ENCODE data around the gene CASTOR1.

CASTOR1 gene

GRCh38 chr22:30244641-30245040, 44.7 kb downstream of the CASTOR1 start:
- DNase-seq (ENCODE audit: low spot score) = no peak

DNA sequence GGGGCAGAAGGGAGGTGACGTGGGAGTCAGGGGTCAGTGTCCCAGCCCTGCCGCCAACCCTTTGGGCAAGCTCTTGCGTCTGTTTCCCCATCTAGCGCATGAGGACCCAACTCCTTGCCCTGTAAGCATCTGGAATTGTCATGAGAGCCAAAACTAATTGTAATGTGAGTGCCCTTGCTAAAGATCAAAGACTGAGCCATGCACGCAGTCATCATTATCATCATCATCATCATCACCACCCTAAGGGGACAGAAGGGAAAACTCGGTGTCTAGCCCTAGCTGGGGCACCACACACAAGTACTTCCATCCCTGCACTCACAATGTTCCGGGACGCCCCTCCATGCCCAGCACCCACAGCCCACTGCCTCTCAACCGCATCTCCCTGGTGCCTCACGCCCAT, 45.2 kb downstream of the CASTOR1 start:
- DNase-seq (ENCODE audit: low spot score) = no peak

DNA sequence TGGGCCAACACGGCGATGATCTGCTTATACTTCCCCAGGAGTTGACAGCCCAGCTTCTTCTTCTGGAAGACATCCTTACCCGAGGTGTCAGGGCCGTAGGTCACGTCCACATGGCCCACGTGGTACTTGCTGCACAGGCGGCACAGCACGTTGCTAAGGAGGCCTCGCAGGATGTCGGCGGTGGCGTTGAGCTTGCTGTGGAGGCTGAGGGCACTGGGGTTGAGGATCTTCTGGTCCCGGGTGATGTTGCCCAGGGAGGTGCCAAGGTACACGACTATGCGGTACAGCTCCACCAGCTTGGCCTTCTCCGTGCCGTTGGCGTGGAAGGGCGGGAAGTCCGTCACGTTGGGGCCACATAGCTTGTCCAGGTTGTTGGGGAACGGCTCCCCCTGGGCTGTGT, 45.6 kb downstream of the CASTOR1 start:
- DNase-seq (ENCODE audit: low spot score) = no peak

DNA sequence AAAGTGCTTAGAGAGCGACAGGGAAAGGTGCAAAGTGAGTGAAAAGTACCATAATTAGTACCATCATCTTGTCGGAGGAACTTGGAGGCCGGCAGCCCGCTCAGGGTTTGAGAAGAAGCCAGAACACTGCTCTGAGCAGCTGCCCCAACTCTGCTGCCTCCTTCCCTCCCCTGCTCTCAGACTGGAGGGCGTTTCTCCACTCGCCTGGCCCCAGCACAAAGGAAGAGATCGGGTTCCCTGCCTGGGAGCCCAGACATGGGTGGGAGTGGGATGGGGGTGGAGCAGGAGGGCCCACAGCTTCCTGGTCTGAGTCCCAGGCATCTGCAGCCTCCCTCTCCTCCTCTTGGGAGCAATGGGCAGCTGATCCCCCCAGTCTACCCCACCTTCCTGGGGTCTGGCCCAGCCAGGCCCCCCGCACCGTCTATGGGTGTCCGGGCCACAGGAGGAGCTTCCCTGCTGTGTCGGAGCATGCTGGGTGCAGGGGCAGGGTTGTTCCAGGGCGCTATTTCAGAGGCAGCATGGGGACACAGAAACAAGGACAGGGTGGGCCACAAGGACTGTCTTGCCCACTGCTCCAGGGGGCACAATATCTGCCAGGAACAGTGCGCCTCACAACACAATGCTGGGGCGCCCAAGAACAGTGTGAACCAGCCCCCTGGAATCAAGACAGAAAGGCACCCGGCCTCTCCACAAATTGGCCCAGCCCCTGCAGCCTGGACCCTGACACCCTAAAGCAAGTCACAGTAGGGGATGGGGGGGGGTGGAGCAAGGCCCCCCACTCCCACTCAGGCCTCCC, 47.5 kb downstream of the CASTOR1 start:
- no peak for DNase-seq (ENCODE audit: low spot score)

- no peak for DNase-seq (ENCODE audit: low spot score)
Observed at GRCh38 chr22:30240541-30241417, 48.5 kb downstream of the CASTOR1 start.

DNA sequence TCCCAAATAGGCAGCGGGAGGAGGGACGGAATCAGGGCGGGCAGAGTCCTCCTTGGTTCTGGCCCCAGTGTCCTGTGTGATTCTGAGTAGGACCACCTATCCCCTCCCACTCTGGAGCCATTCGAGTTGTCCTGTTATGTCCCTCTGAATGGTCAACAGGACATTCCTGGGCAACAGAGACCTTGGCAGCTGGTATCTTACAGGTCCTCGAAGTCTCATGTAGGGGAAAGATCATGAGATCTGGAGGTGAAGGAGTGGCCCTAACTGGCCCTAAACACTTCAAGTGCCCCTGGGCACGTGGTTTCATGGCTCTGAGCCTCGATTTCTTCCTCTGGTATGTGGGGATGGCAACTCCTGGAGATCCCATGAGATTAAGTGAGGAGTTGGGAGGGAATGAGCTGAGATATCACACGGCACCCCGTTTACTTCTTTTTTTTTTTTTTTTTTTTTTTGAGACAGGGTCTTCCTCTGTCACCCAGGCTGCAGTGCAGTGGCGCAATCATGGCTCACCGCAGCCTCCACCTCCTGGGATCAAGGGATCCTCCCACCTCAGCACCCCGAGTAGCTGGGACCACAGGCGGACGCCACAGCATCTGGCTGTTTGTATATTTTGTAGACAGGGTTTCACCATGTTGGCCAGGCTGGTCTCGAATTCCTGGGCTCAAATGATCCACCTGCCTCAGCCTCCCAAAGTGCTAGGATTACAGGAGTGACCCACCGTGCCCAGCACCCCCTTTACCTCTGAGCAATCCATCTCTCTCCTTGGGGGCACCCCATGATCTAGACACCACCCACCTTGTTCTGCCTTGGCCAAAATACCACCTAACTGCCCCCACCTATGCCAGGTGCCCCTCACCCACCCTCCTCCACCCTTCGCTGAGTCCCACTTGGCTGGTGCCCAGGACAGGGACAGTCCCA, 49.6 kb downstream of the CASTOR1 start:
- no peak for DNase-seq (ENCODE audit: low spot score)

DNA sequence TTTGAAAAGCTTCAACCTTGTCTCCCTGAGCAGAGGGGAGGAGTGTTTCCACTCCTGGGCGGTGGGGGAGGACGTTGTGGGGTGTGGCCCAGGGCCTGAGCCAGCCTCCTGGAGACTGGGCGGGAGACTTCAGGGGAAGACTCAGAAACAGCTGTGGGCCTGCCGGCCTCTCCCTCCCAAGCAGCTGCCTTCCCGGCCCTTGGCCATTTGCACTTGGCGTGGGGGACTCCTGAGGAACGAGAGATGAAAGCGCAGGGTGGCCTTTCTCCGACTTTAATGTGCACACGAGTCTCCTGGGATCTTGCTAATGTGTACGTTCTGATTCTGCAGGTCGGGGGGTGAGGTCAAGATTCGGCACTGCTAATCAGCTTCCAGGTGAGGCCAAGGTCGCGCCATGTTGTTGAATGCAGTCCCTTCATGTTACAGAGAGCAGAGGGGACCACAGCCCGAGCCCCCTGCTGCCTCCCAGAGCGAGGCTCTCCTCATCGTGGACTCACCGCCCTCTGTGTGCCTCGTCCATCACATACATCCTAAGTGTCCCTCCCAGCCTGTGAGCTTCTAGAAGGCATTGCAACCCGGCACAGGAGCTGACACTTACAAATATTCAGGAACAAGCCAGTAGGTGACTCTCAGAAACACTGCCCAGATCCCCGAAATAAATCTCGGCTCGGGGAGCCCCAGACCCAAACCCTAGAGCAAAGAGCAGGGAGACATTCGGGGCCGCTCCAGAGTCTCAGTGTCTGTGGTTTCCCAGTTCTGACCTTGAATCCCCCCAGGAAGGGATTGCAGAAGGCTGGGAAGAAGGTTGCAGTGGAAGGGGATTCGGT, 50.4 kb downstream of the CASTOR1 start:
- DNase-seq (ENCODE audit: low spot score) = no peak

DNA sequence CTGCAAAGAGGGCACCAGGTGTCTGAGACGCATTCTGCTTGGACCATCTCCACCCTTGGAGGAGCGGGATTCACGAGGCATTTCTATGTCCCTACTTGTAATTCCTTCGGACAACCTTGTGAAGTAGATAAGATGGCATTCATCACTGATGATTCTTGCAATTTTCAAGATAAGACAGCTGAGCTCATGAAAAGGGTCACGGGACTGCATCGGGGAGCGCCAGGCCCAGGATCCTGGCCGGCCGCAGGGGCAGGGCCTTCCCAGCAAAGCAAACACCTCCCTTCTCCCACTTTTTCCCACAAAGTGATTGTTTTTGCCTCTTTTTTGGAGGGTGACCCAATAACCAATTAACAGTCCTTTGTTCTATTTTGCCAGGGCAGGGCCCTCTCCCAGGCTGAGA, 51.2 kb downstream of the CASTOR1 start:
- no peak for DNase-seq (ENCODE audit: low spot score)

DNA sequence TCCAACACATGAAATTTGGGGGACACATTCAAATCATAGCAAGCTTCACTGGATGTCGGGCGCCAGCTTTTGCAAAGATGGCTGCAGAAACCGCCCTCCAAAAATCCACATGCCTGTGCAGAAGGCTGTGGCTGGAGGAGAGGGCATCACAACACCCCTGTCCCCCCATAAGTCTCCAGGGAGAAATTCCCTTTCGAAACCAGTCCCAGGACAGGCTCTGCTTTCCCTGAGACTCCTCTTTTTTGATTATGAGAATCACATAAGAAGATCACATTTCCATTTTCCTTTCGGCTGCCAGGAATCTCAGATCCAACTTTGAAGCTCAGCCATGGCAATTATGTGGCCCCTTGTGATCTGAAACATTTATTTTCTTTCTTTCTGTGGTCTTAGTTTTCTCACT, 52.4 kb downstream of the CASTOR1 start:
- no peak for DNase-seq (ENCODE audit: low spot score)

DNA sequence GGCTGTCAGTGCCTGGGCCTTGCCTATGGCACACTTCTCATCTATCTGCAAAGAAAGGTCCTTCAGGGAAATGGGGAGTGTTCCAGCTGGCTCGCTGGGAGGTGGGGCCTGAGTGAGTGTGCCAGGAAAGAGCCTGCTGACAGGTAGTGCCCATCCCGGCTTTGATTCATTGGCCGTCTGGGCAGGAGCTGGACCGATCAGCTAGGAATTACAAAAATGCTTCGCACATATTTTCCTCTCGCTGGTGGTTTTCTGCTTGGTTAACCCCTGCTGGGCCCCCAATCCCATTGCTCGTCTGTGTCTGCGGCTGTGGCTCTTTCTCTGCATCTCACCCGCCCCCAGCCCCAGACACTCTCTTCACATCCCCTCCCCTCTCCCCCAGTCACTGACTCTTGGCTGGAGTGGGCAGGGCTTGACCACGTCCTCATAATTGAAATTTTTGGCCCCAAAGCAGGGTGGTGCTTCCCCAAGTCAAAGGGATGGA, 53.6 kb downstream of the CASTOR1 start:
- DNase-seq (ENCODE audit: low spot score) = no peak

All from CD4-positive, alpha-beta T cell treated with Interleukin-15 for 4 hours (primary cell).